Mesendoderm (in vitro differentiated cells): Measurements from ENCODE around the gene ACAA2.
A peak's percentile ranks its signal among the peaks of the same experiment; 100 is the strongest.

Source experiments
- DNase-seq: peaks from one replicate; pipeline ENCODE4 v3.0.0; 2013
- H2AK5ac ChIP-seq: 2 replicates; pipeline ENCODE4 v1.6.1; 2013; ENCODE audit warnings: low read length, inconsistent platforms
- H2BK120ac ChIP-seq: 2 replicates; pipeline ENCODE4 v1.6.1; 2013; ENCODE audit warnings: low read depth, mild to moderate bottlenecking, low read length, moderate library complexity, mixed read lengths
- H2BK15ac ChIP-seq: replicated peaks from 2 replicates; pipeline ENCODE4 v1.6.1; 2013; ENCODE audit warnings: low read depth, mild to moderate bottlenecking, moderate library complexity
- H2BK5ac ChIP-seq: 2 replicates; pipeline ENCODE4 v1.6.1; 2013; ENCODE audit warnings: low read length, inconsistent platforms
- H3K18ac ChIP-seq: 2 replicates; pipeline ENCODE4 v1.6.1; 2013; ENCODE audit warnings: mild to moderate bottlenecking, low read length, mixed read lengths
- H3K23ac ChIP-seq: one replicate; pipeline ENCODE4 v1.6.1; 2013; ENCODE audit warnings: low read length
- H3K27ac ChIP-seq: 2 replicates; pipeline ENCODE4 v1.5.1; 2013; ENCODE audit warnings: low read depth, mild to moderate bottlenecking, inconsistent platforms, low read length, moderate library complexity
- H3K27me3 ChIP-seq: 2 replicates; pipeline ENCODE4 v1.6.1; 2013; ENCODE audit warnings: low read length, control low read depth, mild to moderate bottlenecking, inconsistent platforms; ENCODE audit not compliant: insufficient read depth, poor library complexity
- H3K36me3 ChIP-seq: 2 replicates; pipeline ENCODE4 v1.6.1; 2013; ENCODE audit warnings: low read length, inconsistent platforms; ENCODE audit not compliant: control insufficient read depth, insufficient read depth
- H3K4ac ChIP-seq: one replicate; pipeline ENCODE4 v1.6.1; 2013; ENCODE audit warnings: low read depth, mild to moderate bottlenecking, low read length, moderate library complexity
- H3K4me1 ChIP-seq: 2 replicates; pipeline ENCODE4 v1.6.1; 2013; ENCODE audit warnings: low read depth, low read length, inconsistent platforms; ENCODE audit not compliant: control insufficient read depth
- H3K4me2 ChIP-seq: 2 replicates; pipeline ENCODE4 v1.6.1; 2013; ENCODE audit warnings: low read length
- H3K4me3 ChIP-seq: 2 replicates; pipeline ENCODE4 v1.5.1; 2013; ENCODE audit warnings: mild to moderate bottlenecking, low read length
- H3K56ac ChIP-seq: one replicate; pipeline ENCODE4 v1.6.1; 2013; ENCODE audit warnings: low read length
- H3K79me1 ChIP-seq: 2 replicates; pipeline ENCODE4 v1.6.1; 2013; ENCODE audit warnings: low read length, inconsistent platforms
- H3K79me2 ChIP-seq: 2 replicates; pipeline ENCODE4 v1.6.1; 2013; ENCODE audit warnings: mild to moderate bottlenecking, low read length; ENCODE audit not compliant: control insufficient read depth, insufficient read depth
- H3K9ac ChIP-seq: 2 replicates; pipeline ENCODE4 v1.6.1; 2013; ENCODE audit warnings: low read length, inconsistent platforms
- H4K5ac ChIP-seq: one replicate; pipeline ENCODE4 v1.6.1; 2013; ENCODE audit warnings: low read length
- H4K8ac ChIP-seq: one replicate; pipeline ENCODE4 v1.6.1; 2013; ENCODE audit warnings: low read depth, mild to moderate bottlenecking, control low read depth, low read length, moderate library complexity
- WGBS: extraction: QIAGEN DNeasy Blood & Tissue Kit; methylation state at CpG from one replicate; pipeline ENCODE4 v1.1.7; 2013; ENCODE audit warnings: low lambda C conversion rate, missing lambda C conversion rate; ENCODE audit not compliant: insufficient coverage; ENCODE audit errors: extremely low coverage; 5-methylcytosine and 5-hydroxymethylcytosine counted together

The ACAA2 gene

DNA sequence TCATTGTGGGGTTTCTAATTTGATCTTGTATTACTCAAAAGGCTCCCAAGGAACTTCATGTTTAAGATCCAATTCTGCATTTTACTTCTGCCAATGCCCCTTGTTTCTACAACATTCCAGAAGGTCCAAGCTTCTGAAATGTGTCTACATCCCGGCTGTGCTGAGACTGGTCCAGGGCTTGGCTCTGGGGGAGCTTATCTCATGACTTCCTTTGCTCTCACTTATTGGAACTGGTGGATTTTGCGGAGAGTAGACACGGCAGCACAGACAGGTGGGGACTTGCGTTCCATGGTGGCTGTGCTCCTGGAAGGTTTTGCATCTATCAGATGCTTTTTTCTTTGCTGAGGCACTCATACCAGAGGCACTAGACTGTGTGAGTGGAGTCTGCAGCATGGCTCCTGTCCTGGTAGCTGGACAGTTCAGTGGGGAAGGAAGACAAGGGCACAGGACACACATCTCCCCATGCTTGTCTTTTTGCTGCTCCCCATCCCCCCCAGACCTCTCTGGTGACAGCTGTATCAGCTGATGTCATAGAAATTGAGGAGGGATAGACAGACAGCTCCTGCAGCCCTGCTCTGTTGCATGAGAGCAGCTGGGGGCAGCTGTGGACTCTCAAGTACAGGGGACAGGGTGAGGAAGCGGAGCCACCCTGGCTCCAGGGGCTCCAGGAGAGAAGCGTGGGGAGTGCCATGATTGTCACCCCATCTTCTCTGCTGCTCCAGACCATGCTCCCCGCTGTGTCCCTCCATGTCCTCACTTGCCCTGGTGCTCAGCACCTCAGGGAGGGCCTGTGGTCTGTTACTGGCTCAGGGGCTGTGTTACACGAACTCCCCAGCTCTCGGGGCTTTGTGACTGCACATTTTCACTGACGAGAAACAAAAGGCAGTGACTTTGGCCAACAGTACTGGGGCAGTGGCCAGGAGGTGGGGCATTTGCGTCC is 46.0 kb downstream of the ACAA2 start:
- Histone ChIP-seq H3K4me3 (no peak overlapping the region), H3K9ac (no peak overlapping the region), H3K79me2 (no peaks in the 10 kb centered on the region), H3K4ac (no peak overlapping the region), H3K18ac (no peak overlapping the region), H4K8ac (no peak overlapping the region), H3K4me2 (no peak overlapping the region), H2BK120ac (no peak overlapping the region), H3K27ac (no peak overlapping the region), H3K4me1 (no peaks in the 10 kb centered on the region), H3K27me3 (no peaks in the 10 kb centered on the region), H3K36me3 (no peaks in the 10 kb centered on the region), H3K23ac (no peak overlapping the region), H3K79me1 (no peaks in the 10 kb centered on the region), H3K56ac (no peak overlapping the region), H4K5ac (no peak overlapping the region), H2AK5ac (peak overlapping the region; percentile 16), H2BK5ac (no peak overlapping the region), H2BK15ac (no peak overlapping the region)
- WGBS = no CpG with 5 or more reads among the region's 11 CpGs
- DNase-seq = no peak

DNA sequence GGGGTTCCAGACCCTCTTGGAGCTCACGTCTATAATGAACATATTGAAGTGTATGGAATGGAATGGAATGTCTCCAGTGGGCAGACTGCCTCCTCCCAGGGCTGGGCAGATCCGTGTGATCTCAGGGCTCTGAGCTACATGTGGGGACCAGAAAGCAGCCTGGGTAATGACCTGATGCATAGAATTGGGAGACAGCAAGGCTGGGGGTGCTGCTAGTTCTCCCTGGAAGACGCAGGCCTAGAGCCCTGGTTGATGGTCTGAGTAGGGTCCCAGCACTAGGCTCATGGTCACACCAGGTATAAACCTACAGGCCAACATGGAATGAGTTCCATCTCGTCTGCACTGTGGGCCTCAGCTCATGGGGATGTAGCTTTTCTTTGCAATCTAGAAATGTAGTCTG is 46.7 kb downstream of the ACAA2 start:
- no peak for DNase-seq
- Histone ChIP-seq H3K23ac (no peak overlapping the region), H3K79me1 (no peaks in the 10 kb centered on the region), H3K4ac (no peak overlapping the region), H3K79me2 (no peaks in the 10 kb centered on the region), H2BK5ac (no peak overlapping the region), H3K4me3 (no peak overlapping the region), H2AK5ac (no peak overlapping the region), H4K8ac (no peak overlapping the region), H2BK15ac (no peak overlapping the region), H3K56ac (no peak overlapping the region), H2BK120ac (no peak overlapping the region), H3K4me2 (no peak overlapping the region), H4K5ac (no peak overlapping the region), H3K9ac (no peak overlapping the region), H3K27me3 (no peaks in the 10 kb centered on the region), H3K4me1 (no peaks in the 10 kb centered on the region), H3K36me3 (no peaks in the 10 kb centered on the region), H3K18ac (no peak overlapping the region), H3K27ac (no peak overlapping the region)
- no CpG with 5 or more reads among the region's 4 CpGs for WGBS

DNA sequence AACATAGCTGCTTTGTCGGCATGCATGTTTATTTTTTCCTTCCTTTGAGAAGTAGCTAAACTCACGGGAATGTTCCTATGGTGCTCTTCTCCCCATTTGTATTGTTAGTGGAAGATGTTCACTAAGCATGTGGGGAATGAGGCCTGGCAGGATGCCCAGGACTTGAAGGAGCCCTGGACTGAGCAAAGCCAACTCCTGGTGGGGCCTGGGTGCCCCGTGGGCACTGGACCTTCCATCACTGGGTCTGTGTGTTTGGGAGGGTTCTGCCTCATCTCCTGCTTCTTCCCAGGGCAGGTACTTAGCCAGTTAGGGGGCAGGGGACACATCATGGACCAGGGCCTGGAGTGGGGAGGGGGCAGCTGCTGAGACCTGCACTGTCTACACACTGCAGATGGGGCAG is 49.3 kb downstream of the ACAA2 start:
- Histone ChIP-seq H2BK15ac (no peak overlapping the region), H2BK120ac (no peak overlapping the region), H3K79me1 (no peaks in the 10 kb centered on the region), H3K4me3 (no peak overlapping the region), H3K18ac (no peak overlapping the region), H3K56ac (peak overlapping the region; percentile 25), H3K4me2 (no peak overlapping the region), H3K9ac (no peak overlapping the region), H3K23ac (no peak overlapping the region), H2AK5ac (no peak overlapping the region), H3K4me1 (peaks cover 5% of the 10 kb centered on the region), H4K8ac (no peak overlapping the region), H3K4ac (no peak overlapping the region), H3K79me2 (no peaks in the 10 kb centered on the region), H3K27me3 (no peaks in the 10 kb centered on the region), H3K27ac (no peak overlapping the region), H2BK5ac (no peak overlapping the region), H3K36me3 (no peaks in the 10 kb centered on the region), H4K5ac (no peak overlapping the region)
- no CpG with 5 or more reads among the region's 3 CpGs for WGBS
- DNase-seq = no peak

DNA sequence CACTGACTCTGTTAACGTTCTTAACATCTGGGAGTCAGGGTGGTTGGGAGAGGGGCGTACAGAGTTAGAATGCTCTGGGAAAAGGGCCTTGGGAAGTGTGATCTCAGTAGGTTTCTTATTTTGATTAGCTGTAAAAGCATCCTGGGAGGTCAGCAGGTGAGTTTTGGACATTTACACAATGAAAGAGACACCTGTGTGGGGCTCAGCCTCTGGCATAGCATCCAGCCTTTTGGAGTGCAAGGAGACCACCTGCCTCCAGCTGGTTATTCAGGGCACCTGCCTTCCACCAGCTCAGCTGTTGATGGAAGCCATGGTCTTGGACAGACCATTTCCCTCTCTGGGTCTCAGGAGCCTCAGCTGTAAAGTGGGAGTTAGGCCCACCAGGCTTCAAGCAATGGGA is 49.7 kb downstream of the ACAA2 start:
- H3K4ac ChIP-seq = no peak overlapping the region
- WGBS = no CpG with 5 or more reads among the region's 2 CpGs
- H3K23ac ChIP-seq = no peak overlapping the region
- no peak overlapping the region for H2BK15ac ChIP-seq
- no peak overlapping the region for H2AK5ac ChIP-seq
- no peaks in the 10 kb centered on the region for H3K36me3 ChIP-seq
- no peak overlapping the region for H3K4me2 ChIP-seq
- no peak overlapping the region for H2BK120ac ChIP-seq
- no peak overlapping the region for H4K8ac ChIP-seq
- no peak overlapping the region for H3K4me3 ChIP-seq
- H3K18ac ChIP-seq = no peak overlapping the region
- H3K27me3 ChIP-seq = no peaks in the 10 kb centered on the region
- DNase-seq = no peak
- H3K79me2 ChIP-seq = no peaks in the 10 kb centered on the region
- no peak overlapping the region for H3K56ac ChIP-seq
- H3K79me1 ChIP-seq = no peaks in the 10 kb centered on the region
- no peak overlapping the region for H2BK5ac ChIP-seq
- no peak overlapping the region for H4K5ac ChIP-seq
- H3K4me1 ChIP-seq = peaks cover 6% of the 10 kb centered on the region
- H3K9ac ChIP-seq = no peak overlapping the region
- H3K27ac ChIP-seq = no peak overlapping the region

- peak overlapping the region; percentile 27 for H2BK5ac ChIP-seq
- no peaks in the 10 kb centered on the region for H3K36me3 ChIP-seq
- H3K79me2 ChIP-seq = no peaks in the 10 kb centered on the region
- H3K9ac ChIP-seq = no peak overlapping the region
- no peak overlapping the region for H3K56ac ChIP-seq
- no peak overlapping the region for H2BK120ac ChIP-seq
- no peak overlapping the region for H3K4me3 ChIP-seq
- no peak overlapping the region for H2BK15ac ChIP-seq
- H3K4me2 ChIP-seq = no peak overlapping the region
- no peak overlapping the region for H4K8ac ChIP-seq
- DNase-seq = no peak
- no peak overlapping the region for H2AK5ac ChIP-seq
- no CpG with 5 or more reads among the region's 35 CpGs for WGBS
- no peak overlapping the region for H3K4ac ChIP-seq
- H3K27ac ChIP-seq = no peak overlapping the region
- no peak overlapping the region for H4K5ac ChIP-seq
- no peak overlapping the region for H3K18ac ChIP-seq
- H3K23ac ChIP-seq = no peak overlapping the region
- H3K27me3 ChIP-seq = no peaks in the 10 kb centered on the region
- no peaks in the 10 kb centered on the region for H3K79me1 ChIP-seq
- H3K4me1 ChIP-seq = peaks cover 9% of the 10 kb centered on the region
Measured at GRCh38 chr18:49762191-49763077, 50.9 kb downstream of the ACAA2 start.
